Inflammatory macrophage treated with lipopolysaccharide for 1 hour (primary cell): ENCODE results near the gene SLC49A3.
A peak's percentile ranks its signal among the peaks of the same experiment; 100 is the strongest.
"Not testable (repeated sequence)": the region's sequence is repeated elsewhere in the genome, so short reads cannot be mapped to it uniquely, and the experiment has no call there.

Experiments used
- DNase-seq, 2 donors: peaks; one replicate each; pipeline ENCODE4 v3.0.0-alpha.2; 2020 to 2022

The SLC49A3 gene

DNA sequence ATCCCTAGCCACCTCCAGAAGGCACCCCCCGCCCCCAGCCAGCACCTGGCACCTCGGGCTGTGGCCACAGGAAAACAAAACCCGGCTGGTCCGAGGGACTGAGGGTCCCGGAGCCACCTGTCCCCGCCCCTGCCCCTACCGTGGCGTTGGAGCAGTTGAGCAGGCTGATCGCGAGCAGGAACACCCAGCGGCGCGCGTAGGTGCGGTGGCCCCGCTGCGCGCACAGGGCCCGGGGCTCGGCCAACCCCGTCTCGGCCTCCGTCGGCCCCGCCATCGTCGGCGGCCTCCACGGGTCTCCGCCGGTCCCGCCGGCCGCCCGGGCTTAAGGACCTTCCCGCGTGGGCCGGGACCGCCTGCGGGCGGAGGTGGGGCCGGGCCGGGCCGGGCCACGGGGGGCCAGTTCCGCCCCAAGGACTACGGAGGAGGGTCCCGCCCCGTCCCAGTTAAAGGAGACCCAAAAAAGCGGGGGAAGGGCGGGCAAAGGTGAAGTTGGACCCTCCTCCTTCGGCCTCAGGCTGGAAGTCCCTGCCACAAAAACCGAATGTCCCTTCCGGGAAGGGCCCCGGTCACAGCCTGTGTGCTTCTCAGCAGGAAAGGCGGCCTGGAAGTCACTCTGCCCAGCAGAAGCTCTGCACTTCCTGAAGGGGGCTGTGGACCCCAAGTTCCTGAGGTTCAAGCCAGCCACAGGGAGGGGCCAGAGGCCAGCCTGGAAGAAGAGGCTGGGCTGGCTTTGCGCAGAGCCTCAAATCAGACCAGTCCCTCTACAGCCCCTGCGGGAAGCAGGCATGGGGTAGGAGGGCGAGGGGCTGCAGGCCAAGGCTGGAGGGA, at the start of gene SLC49A3:
TSS of gene SLC49A3 (minus strand) at position 298 of the 828 bp plus-strand sequence. CDS start at position 274, 24 bp downstream.
- DNase-seq: peak; percentile 26 to 42

DNA sequence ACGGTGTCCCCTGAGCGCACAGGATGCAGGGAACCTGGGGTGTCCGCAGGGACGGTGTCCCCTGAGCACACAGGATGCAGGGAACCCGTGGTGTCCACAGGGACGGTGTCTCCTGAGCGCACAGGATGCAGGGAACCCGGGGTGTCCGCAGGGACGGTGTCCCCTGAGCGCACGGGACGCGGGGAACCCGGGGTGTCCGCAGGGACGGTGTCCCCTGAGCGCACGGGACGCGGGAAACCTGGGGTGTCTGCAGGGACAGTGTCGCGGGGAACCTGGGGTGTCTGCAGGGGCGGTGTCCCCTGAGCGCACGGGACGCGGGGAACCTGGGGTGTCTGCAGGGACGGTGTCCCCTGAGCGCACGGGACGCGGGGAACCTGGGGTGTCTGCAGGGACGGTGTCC, 47.6 kb upstream of the SLC49A3 start:
- DNase-seq: not testable (repeated sequence)

DNA sequence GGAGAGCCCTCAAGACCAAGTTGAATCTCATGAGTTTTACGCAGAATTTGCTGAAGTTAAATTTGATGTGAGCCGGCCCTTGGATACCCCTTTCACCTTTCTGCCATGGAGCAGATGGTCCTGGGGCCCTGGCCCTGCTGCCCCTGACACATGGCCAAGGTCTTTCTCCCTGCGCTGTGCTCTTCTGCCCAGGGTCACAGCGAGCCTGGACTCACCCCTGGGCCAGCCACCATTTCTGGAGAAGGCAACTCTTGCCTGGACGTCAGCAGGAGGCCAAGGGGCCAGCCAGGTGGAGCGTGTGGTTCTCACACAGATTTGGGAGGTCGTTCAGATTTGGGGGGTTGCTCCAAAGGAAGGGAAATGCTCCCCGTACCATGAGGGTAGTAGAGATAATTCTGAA, 46.6 kb upstream of the SLC49A3 start:
- DNase-seq: no peak

DNA sequence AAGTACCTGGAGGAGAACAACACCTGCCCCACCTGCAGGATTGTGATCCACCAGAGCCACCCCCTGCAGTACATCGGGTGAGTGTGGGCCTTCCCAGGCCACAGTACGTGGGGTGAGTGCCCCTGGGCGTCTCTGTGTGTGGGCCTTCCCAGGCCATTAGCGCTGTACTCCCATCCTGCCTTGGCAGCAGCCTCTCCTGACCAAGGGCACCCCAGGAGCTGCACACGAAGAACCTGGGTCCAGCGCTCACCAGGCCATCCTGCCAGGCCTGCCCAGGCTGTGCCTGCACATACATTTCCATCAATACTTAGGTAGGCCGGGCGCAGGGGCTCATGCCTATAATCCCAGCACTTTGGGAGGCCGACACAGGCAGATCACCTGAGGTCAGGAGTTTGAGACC, 46.0 kb upstream of the SLC49A3 start:
- no peak for DNase-seq

DNA sequence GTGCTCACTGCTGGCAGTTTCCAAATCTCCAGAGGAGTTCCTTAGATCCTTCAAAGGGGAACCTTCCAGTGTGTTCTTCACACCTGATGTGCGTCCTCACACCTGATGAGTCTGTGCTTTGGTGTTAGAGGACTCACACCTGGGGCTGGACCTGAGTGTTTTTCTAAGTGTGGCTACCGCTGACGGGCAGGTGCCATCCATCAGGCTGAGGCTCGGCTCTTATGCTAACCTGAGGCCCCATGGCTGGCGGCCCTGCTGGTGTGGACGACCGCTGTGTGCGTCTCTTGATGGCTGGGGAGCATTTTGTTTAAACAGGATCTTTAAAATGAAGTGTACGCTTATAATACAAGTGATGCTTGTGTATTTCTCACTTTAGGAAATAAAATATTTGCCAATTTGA, 45.1 kb upstream of the SLC49A3 start:
- DNase-seq: no peak

DNA sequence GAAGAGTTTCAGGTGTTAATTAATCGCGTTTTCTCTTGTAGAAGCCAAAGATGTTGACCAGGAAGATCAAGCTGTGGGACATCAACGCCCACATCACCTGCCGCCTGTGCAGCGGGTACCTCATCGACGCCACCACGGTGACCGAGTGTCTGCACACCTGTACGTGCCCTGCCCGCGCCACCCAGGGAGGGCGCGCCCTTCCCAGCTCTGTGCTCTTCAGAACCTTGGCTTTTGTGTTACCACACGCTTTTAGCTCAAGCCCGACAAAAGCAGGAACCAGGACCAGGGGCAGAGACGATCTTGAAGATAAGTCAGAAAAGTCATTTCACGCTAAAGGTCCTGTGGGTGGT, 44.7 kb upstream of the SLC49A3 start:
- no peak for DNase-seq

DNA sequence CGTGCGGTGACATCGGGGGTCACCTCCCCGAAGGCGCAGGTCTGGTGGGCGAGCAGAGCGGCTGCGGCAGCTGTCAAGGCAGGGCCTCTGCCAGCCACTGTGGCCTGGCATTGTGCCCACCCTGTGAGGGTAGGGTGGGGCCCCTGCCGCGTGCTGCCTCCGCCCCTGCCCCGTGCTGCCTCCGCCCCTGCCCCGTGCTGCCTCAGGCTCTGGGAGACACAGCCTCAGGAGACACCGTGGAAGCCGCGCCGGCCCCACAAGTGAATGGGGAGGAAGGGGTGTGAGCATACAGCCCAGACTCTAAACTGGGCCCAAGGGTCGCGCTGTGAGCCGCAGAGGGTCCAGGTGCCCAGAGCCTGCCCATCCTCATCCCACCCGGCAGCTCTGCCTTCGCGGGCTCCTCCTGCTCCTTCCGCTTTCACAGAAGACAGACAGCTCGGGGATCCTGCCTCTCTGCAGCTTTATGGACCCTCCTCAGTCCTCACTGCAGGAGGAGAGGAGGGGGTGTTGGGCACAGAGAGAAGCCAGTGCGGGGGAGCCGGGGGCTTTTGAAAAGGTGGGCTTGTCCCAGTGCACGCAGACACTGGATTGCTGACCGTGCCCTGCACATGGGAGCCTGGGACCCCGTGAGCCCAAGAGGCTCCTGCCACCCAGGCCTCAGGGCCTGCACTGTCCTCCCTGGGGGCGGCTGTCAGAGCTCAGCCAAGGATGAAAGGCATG, 44.1 kb upstream of the SLC49A3 start:
- no peak for DNase-seq

DNA sequence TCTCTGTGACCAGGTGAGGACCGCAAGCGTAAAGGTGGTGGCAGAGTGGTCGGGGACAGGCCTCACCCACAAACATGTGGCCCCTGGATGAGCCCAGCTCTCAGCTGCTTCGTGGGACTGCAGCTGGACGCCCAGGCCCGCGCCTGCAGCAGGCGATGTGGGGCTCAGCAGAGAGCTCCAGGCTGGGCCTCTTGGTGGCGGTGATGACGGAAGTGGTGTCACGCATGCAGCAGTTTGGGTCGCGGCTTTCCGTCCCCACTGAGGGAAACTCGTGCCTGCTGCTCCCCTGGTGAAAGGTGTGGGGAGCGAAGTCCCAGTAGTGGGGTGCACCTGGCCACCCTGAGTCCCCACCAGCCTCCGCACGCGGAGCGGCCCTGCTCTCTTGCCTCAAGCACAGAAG, 43.5 kb upstream of the SLC49A3 start:
- no peak for DNase-seq

DNA sequence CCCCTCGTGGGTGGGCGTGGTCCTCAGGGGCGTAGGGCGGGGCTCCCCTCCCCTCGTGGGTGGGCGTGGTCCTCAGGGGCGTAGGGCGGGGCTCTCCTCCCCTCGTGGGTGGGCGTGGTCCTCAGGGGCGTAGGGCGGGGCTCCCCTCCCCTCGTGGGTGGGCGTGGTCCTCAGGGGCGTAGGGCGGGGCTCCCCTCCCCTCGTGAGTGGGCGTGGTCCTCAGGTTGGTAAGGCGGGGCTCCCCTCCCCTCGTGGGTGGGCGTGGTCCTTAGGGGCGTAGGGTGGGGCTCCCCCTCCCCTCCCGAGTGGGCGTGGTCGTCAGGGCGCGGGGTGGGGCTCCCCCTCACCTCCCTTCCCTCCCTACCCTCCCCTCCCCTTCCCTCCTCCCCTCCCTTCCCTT, 43.0 kb upstream of the SLC49A3 start:
- DNase-seq: not testable (repeated sequence)

DNA sequence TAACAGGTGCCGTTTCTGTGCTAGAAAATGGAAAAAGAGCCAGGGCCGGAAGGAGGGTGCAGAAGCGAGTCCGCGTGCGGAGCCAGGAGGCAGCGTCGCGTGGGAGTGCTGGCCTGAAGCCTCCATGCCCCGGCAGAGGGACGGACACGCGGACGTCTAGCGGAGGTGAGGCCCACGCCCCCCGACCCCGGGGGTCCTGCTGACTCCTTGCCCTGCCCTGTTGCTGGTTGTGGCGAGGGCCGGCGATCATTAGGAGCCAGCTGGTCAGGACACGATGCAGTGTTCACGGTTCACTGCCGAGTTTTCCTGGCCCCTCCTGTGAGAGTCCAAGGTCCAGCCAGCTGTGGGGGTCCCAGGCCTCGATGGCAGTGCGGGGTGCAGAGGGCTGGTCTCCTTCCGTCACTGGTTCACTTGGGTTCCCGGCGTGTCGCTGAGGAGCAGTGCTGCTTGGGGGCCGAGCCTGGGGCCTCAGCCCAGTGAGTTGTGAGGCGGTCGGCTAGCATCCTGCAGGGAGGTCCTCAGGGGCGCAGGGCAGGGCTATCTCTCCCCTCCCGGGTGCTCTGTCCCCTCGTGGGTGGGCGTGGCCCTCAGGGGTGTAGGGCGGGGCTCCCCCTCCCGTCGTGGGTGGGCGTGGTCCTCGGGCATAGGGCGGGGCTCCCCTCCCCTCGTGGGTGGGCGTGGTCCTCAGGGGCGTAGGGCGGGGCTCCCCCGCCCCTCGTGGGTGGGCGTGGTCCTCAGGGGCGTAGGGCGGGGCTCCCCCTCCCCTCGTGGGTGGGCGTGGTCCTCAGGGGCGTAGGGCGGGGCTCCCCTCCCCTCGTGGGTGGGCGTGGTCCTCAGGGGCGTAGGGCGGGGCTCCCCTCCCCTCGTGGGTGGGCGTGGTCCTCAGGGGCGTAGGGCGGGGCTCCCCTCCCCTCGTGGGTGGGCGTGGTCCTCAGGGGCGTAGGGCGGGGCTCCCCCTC, 42.3 kb upstream of the SLC49A3 start:
- DNase-seq: not testable (repeated sequence)

DNA sequence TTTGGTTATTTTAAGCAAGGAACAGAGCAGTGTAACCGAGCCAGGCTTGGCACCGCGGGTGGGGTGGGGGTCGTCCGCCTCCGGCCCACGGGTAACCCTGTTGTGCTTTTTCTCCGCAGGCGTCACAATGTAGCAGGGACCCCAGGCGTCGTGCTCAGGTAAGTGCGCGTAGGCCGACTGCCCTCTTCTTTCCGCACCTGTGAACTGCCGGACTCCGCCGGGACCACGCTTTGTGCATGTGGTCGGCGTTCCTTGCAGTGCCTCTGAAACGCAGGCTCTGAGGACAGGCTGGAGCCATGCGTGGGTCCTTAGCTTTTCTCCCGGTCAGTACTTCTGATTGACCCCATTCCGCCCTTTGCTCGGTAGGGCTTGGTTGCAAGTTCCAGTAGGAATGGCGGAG, 41.6 kb upstream of the SLC49A3 start:
- DNase-seq: no peak

DNA sequence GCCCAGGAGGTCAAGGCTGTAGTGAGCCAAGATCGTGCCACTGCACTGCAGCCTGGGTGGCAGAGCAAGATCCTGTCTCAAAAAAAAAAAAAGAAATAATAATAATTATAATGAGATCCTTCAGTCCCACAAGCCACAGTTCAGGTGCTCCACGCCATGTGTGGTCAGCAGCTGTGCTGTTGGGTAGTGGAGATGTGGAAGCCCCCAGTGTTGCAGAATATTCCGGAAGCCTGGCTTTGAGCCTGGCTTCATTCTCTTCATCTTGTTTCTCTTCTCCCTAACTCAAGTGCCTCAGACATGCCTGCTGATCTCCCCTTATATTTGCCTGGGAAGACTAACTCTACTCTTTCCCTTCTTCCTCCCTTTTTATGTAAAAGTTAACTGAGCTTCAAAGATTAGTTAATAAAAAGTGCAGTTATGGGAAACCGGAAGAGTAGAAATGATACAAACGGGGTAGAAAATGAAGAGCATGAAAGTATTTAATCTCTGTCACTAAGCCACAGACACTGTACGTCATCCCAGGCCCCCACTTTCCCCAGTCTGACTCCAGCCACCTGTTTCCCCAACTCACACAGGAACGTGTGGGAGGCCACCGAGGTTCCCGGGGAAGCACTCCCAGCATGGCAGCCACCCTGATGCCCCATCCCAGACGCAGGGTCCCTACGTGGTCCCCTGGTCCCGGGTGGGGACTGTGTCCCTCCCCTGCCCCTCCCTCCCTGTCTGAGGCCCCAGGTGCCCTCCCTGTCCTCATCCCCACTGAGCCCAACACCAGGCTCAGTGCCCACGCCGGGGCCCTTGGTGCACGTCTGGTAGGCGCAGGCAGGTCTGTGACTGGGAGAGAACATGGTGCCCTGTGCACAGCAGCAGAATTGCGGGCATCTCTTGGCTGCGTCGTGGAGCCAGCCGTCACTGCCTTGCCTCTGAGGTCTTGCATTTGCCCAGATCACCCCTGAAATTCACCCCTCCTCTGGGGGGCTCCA, 40.7 kb upstream of the SLC49A3 start:
- DNase-seq: no peak

DNA sequence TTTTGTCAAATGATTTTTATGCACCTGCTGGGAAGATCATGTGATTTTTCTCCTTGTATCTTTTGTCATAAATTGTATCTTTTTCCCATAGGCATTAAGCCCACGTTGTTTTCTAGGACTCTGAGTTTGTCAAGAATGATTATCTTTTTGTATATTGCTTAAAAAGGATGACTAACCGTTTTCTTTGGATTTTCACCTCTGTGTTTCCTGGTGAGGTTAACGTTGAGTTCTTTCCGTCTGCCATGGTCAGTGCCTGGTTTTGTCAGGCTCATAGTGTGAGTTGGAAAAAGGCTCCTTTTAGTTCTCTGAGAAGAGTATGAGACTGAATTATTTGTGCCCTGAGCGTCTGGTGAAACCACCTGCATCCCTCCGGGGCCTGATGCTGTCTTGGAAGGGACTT, 38.6 kb upstream of the SLC49A3 start:
- no peak for DNase-seq

DNA sequence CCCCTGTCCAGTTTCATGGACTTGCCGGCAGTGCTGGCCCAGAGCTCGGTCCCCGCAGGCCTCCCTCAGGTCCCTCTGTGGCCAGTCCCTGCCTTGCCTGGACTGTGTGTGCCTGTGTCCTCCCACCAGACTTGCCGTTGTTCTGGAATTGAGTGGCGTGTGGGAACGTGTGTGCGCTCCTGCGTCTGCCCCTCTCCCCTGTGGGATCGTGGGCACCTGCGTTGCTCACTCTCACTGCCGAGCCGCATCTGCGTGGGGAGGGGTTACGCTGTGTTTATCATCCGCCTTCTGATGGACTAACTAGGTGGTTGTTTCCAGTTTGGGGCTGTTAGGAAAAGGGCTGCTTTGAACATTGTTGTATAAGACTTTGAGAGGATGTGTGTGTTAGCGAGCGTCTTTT, 37.9 kb upstream of the SLC49A3 start:
- DNase-seq: no peak

DNA sequence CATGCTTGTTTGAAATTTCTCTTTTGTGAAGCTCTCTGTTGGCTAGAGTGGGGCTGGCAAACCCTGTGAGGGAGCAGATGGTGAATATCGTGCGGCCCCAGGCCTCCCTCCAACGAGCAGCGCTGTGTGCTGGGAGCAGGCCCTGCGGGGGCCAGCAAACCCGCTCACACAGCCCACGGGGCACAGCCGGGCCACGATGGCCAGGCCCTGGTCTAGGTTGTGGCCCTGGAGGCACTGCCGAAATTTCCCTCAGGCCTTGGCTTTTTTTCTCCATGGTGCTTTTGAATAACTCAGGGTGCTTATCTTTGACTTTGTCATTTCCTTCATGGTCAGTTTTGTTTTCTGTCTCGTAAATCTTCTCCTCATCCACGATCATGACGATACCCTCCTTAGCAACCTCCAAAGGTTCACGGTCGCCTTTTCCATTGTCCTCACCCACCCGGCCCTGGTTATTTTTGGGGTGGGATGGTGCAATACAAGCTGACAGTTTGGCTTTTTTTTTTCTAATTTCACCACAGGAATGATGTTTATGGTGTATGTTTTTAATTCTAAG, 37.4 kb upstream of the SLC49A3 start:
- DNase-seq: no peak

DNA sequence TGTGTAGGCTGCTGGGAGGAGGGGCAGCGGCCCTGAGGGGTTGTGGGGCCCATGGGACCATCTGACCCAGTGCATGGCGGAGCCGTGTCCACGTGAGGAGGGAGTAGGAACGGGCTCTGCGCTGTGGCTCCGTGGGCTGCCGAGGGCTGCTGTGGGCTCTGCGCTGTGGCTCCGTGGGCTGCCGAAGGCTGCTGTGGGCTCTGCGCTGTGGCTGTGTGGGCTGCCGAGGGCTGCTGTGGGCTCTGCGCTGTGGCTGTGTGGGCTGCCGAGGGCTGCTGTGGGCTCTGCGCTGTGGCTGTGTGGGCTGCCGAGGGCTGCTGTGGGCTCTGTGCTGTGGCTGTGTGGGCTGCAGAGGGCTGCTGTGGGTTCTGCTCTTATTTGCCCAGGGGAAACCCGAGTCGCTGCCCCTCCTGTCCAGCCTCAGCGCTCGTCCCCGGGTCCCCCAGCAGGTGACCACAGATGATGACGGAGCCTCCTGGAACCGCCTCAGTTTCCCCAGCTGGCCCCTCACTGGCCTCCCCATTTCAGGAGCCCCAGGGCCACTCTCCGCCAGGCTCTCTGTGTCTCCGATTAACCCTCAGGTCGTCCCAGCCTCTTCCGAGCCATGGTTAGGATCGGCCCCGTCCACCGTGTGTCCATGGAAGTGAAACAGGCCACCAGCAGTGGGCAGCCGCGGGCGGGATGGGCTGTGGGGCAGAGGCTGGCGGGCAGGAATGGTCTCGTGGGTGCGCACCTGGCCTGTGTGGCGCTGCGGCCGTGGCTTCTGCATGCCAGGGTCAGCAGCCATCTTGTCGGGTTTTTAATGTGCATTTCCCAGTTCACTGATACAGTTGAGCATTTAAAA, 36.7 kb upstream of the SLC49A3 start:
- no peak for DNase-seq

DNA sequence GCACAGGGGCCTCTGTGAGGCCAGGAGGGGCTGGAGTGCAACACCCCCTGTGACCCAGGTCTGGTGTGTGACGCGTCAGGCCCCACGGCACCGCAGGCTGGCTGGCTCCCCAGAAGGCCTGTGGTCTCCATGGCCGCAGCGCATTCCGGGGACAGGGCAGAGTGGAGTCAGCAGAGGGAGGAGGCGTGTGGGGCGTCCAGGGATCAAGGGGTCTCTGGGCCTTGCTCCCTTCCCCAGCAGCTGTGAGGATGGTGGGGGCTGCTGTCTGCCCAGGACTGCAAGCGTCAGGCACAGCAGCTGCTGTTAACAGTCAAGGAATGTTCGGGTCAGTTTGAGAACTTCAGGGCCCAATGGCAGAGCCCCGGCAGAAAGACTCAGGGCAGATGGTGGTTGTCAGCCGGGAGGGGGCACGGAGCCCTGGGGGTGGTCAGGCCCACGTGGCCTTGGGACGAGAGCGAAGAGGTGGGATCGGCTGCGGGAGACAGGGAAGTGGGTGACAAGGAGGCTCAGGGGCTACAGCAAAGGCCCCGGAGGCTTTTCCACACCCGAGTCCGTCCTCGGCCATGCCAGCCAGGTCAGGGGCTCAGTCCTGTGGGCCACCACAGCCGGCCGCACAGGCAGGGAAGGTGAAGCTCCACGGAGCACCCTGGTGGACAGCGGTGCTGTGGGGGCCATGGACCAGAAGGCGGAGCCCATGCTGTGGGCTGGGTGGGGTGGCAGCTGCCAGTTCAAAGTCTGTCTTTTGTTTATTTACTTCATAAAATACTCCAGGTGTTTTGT, 35.0 kb upstream of the SLC49A3 start:
- no peak for DNase-seq

DNA sequence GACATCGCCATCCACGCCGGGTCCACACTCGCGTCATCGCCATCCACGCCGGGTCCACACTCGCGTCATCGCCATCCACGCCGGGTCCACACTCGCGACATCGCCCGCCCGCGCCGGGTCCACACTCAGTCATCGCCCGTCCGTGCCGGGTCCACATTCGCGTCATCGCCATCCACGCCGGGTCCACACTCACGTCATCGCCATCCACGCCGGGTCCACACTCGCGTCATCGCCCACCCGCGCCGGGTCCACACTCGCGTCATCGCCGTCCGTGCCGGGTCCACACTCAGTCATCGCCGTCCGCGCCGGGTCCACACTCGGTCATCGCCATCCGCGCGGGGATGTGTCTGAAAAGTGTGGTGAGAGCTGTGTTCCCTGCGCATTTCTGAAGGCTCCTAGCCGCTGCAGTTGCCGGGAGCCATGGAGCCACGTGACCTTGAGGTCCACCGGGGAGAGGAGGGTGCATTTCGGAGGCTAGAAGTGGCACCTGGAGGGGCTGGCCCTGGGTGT, 34.0 kb upstream of the SLC49A3 start:
- DNase-seq: no peak

DNA sequence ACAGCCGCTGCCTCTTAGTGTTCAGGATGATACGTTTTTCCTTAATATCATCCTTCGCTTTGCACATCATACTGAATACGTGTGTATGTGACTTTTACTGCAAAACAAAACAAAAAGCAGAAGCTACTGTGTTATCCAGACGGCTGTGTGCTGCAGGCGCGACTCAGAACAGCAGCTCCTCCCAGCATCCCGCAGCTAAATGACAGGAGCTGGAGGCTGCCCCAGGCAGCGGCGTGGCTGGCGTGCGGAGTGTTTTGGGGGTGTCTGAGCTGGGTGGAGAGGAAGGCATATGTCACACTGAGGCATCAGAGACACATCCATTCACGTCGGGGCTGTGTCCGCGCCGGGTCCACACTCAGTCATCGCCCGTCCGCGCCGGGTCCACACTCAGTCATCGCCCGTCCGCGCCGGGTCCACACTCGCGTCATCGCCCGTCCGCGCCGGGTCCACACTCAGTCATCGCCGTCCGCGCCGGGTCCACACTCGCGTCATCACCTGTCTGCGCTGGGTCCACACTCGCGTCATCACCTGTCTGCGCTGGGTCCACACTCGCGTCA, 33.3 kb upstream of the SLC49A3 start:
- DNase-seq: no peak
